GM12874 (cell line): Measurements from ENCODE around the gene POU2AF1.

Source experiments
- CTCF ChIP-seq: IDR thresholded peaks from 2 replicates; pipeline ENCODE4 v1.5.1; 2011; ENCODE audit warnings: low read depth, mild to moderate bottlenecking, control low read depth, low read length, moderate library complexity; ENCODE audit not compliant: insufficient read depth

Gene POU2AF1

DNA sequence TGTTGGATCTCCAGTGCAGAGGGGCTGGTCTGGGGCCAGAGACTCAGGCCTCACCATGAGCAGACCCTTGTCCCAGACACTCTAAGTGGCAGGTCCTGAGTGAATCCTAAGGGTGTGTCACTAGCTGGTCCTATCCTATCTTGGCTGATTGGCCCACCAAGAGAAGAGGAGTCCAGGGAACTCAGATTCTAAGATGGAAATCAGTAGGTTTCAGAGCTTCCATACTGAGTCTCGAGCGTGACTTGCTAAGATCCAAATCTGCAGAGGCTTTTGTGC lies 10.9 kb downstream of the POU2AF1 start:
- no peak for TF ChIP-seq CTCF

DNA sequence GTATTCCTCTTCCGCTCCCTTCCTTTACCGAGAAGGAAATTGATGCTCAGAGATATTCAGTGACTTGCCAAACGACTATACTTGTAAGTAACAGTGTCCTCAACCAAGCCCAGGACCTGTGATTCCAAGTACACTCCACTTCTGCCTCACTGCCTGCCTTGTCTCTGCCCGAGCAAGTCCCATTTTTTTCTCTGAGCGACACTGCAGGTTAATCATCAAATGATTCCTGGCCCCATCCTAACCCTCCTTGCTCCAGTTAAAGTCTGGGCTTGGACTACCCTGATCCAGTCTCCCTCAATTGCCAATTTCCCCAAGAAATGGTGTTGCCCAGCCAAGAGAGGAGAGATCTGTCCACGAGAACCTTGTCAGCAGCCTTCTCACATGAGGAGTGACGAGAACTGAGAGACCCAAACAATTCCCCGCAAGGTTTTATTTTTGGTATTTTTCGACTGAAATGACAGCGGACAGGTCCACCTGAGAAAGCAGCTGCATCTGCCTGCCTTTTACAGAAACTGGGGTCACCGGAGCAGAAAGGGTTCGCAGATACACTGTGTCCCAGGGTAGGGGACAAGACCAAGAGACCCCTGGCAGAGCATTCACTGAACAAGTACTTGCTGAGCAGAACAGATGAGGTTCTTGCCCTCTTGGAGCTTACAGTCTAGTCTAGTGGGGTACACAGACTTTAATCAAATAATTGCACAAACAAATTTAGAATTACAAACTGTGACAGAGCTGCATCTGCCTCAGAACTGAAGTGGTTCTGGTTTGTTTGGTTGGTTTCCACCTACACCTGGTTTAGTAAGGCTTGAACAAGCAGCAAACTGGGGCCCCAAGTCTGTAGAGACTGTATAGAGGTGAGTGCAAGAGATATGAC lies 11.4 kb downstream of the POU2AF1 start:
- no peak for TF ChIP-seq CTCF

GRCh38 chr11:111366560-111367410 lies 12.3 kb downstream of the POU2AF1 start:
- TF ChIP-seq CTCF, result no peak

GRCh38 chr11:111365722-111366559 lies 13.1 kb downstream of the POU2AF1 start:
- TF ChIP-seq CTCF, result no peak

GRCh38 chr11:111364503-111364902 lies 14.6 kb downstream of the POU2AF1 start:
- TF ChIP-seq CTCF, result no peak

DNA sequence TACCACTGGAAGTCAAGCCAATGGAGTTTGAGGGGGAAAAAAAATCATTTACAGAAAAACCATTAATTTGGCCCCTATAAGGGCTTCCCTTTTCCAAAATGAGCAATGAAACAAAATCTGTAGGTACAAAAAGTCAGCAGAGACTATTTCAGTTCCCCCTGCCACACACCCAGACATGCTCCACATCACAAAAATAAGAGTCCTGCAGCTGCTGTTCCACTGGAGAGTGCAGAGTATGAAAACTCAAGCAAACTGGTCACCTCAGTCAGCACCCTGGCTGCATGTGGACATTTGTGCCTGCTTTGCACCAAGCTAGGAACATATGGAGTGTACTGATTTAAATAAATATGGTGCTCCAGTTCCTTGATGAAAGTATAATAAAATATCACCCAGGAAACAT lies 15.1 kb downstream of the POU2AF1 start:
- TF ChIP-seq CTCF, result no peak
